HG02973 (cell line): ENCODE results near the gene HEMGN.

ENCODE experiments used
- ATAC-seq: cut with Tn5 transposase; IDR thresholded peaks from one replicate; pipeline ENCODE4 v1.9.1; 2021; ENCODE audit warnings: moderate library complexity; ENCODE audit not compliant: unreplicated experiment

Gene HEMGN

GRCh38 chr9:97933297-97933998 lies 4.5 kb downstream of the HEMGN start:
- no peak for ATAC-seq

GRCh38 chr9:97930972-97931371 lies 7.0 kb downstream of the HEMGN start:
- no peak for ATAC-seq

GRCh38 chr9:97928986-97929604 lies 8.9 kb downstream of the HEMGN start:
- no peak for ATAC-seq

- no peak for ATAC-seq
These were observed 12.3 kb downstream of the HEMGN start for GRCh38 chr9:97925497-97926334.

- no peak for ATAC-seq
These were observed 13.6 kb downstream of the HEMGN start for GRCh38 chr9:97924386-97924785.

GRCh38 chr9:97923529-97924108 lies 14.4 kb downstream of the HEMGN start:
- peak; percentile 28 for ATAC-seq

- ATAC-seq = peak; percentile 83
These were observed 15.8 kb downstream of the HEMGN start, which contains the start of gene TRMO for GRCh38 chr9:97921959-97922724. Gene TRMO (minus strand): TSS chr9:97922500. CDS start chr9:97922493, 7 bp downstream.

GRCh38 chr9:97919217-97919813 lies 18.7 kb downstream of the HEMGN start:
- ATAC-seq = no peak

- no peak for ATAC-seq
These were observed 19.4 kb downstream of the HEMGN start for GRCh38 chr9:97918611-97919010.

- ATAC-seq = no peak
These were observed 26.0 kb downstream of the HEMGN start for GRCh38 chr9:97911970-97912369.

GRCh38 chr9:97911528-97911927 lies 26.4 kb downstream of the HEMGN start:
- no peak for ATAC-seq

- ATAC-seq = no peak
These were observed 27.6 kb downstream of the HEMGN start for GRCh38 chr9:97910357-97910756.

- ATAC-seq = no peak
These were observed 29.3 kb downstream of the HEMGN start for GRCh38 chr9:97908705-97909104.

- no peak for ATAC-seq
These were observed 30.3 kb downstream of the HEMGN start for GRCh38 chr9:97907632-97908031.

- no peak for ATAC-seq
These were observed 30.9 kb downstream of the HEMGN start for GRCh38 chr9:97907046-97907445.

GRCh38 chr9:97906236-97906831 lies 31.6 kb downstream of the HEMGN start:
- no peak for ATAC-seq

- ATAC-seq = no peak
These were observed 32.7 kb downstream of the HEMGN start for GRCh38 chr9:97905228-97905627.

GRCh38 chr9:97904725-97905124 lies 33.2 kb downstream of the HEMGN start:
- ATAC-seq = no peak

- ATAC-seq = no peak
These were observed 34.8 kb downstream of the HEMGN start for GRCh38 chr9:97903177-97903576.
